ENCODE results near the gene ZSWIM6.

The ZSWIM6 gene

GRCh38 chr5:61551637-61552313 is 219.7 kb downstream of the ZSWIM6 start:
- H3K36me3 ChIP-seq: peaks cover 2 to 20% (median 10%) of the 10 kb centered on the region in 11 experiments; a peak in 16 of 22 replicates
- no peak for TF ChIP-seq Cebpa-rat (IDR thresholded peaks at IDR 0.05)
- H4K20me1 ChIP-seq: 0 out of 22 replicates have a peak, but pooled peaks cover 0 to 6% (median 0%) of the 10 kb centered on the region in 11 experiments
- H3K4me2 ChIP-seq: no peak overlapping the region
- H3K9me3 ChIP-seq (replicated peaks in 1 of 11): no peaks in the 10 kb centered on the region; a peak in 1 of 22 replicates
- no peaks in the 10 kb centered on the region for H3K27me3 ChIP-seq
- H3K4me3 ChIP-seq: no peak overlapping the region
- no peak overlapping the region for H3K9ac ChIP-seq
- H3K27ac ChIP-seq: no peak overlapping the region
- H3K4me1 ChIP-seq: peaks cover 0 to 10% (median 0%) of the 10 kb centered on the region in 10 experiments; a peak in 4 of 20 replicates

GRCh38 chr5:61559146-61559545 is 227.1 kb downstream of the ZSWIM6 start:
- H3K27me3 ChIP-seq: no peaks in the 10 kb centered on the region

GRCh38 chr5:61559722-61560121 is 227.7 kb downstream of the ZSWIM6 start:
- peaks cover 0 to 12% (median 0%) of the 10 kb centered on the region in 11 experiments; a peak in 4 of 22 replicates for H3K9me3 ChIP-seq (replicated peaks in 1 of 11)
- no peaks in the 10 kb centered on the region for H4K20me1 ChIP-seq
- no peak for TF ChIP-seq Cebpa-rat (IDR thresholded peaks at IDR 0.05)
- no peak overlapping the region for H3K9ac ChIP-seq
- no peak overlapping the region for H3K4me3 ChIP-seq
- no peaks in the 10 kb centered on the region for H3K36me3 ChIP-seq
- no peak overlapping the region for H3K27ac ChIP-seq
- no peaks in the 10 kb centered on the region for H3K27me3 ChIP-seq
- peaks cover 0 to 10% (median 0%) of the 10 kb centered on the region in 10 experiments; a peak in 4 of 20 replicates for H3K4me1 ChIP-seq
- H3K4me2 ChIP-seq: no peak overlapping the region

More at GRCh38 chr5:61559146-61559545, 227.1 kb downstream of the ZSWIM6 start:
- Histone ChIP-seq H4K20me1 (no peaks in the 10 kb centered on the region), H3K9ac (no peak overlapping the region), H3K9me3 (replicated peaks in 1 of 11) (peaks cover 0 to 8% (median 0%) of the 10 kb centered on the region in 11 experiments; a peak in 3 of 22 replicates), H3K4me2 (no peak overlapping the region), H3K4me1 (peaks cover 0 to 10% (median 0%) of the 10 kb centered on the region in 10 experiments; a peak in 4 of 20 replicates), H3K4me3 (no peak overlapping the region), H3K36me3 (no peaks in the 10 kb centered on the region), H3K27ac (no peak overlapping the region)
- no peak for TF ChIP-seq Cebpa-rat (IDR thresholded peaks at IDR 0.05)

DNA sequence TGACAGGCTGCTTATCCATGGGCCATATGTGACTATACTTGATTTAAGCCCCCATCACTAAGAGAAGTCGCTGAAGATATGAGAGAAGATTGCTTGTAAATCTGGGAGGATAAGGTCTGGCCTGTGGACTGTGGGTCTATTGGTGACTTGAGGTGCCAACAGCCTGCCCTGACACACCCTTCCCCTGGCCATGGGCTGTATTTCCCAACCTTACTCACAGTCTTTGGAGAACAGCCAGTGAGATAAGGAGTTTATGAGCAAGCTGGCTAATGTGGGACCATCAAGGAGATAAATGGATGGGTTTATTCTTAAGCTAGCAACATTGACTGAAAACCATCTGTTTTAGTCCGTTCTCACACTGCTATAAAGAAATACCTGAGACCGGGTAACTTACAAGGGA is 231.3 kb downstream of the ZSWIM6 start:
- H3K4me1 ChIP-seq: no peaks in the 10 kb centered on the region
- no peak overlapping the region for H3K4me2 ChIP-seq
- H3K4me3 ChIP-seq: no peak overlapping the region
- H3K27ac ChIP-seq: no peak overlapping the region
- H3K9ac ChIP-seq: no peak overlapping the region
- H3K9me3 ChIP-seq (replicated peaks in 1 of 11): peaks cover 0 to 15% (median 0%) of the 10 kb centered on the region in 11 experiments; a peak in 4 of 22 replicates
- TF ChIP-seq Cebpa-rat (IDR thresholded peaks at IDR 0.05): no peak
- no peaks in the 10 kb centered on the region for H3K27me3 ChIP-seq
- no peaks in the 10 kb centered on the region for H3K36me3 ChIP-seq
- no peaks in the 10 kb centered on the region for H4K20me1 ChIP-seq

DNA sequence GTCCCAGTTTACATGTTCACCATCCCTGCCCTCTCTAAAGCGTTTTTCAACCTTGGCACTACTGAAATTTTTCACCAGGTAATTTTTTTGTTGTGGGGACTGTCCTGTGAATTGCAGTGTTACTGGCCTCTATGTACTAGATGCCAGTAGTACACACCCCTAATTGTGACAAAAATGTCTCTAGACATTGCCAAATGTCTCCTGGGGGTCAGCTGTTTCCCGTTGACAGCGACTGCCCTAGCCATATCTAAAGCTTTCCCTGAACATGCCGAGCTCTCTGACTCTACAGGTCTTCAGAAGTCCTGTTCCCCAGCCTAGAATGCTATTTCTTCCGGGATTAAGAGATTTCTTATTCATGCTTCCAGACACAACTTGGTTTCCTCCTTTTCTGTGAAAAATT is 235.3 kb downstream of the ZSWIM6 start:
- H3K27ac ChIP-seq: no peak overlapping the region
- peaks cover 0 to 7% (median 2%) of the 10 kb centered on the region in 10 experiments; a peak in 7 of 20 replicates for H3K4me1 ChIP-seq
- H3K9ac ChIP-seq: no peak overlapping the region
- H3K4me3 ChIP-seq: no peak overlapping the region
- H3K36me3 ChIP-seq: no peaks in the 10 kb centered on the region
- no peaks in the 10 kb centered on the region for H3K27me3 ChIP-seq
- H4K20me1 ChIP-seq: no peaks in the 10 kb centered on the region
- TF ChIP-seq Cebpa-rat (IDR thresholded peaks at IDR 0.05): no peak
- no peak overlapping the region for H3K4me2 ChIP-seq
- peaks cover 0 to 15% (median 0%) of the 10 kb centered on the region in 11 experiments; a peak in 4 of 22 replicates for H3K9me3 ChIP-seq (replicated peaks in 1 of 11)

DNA sequence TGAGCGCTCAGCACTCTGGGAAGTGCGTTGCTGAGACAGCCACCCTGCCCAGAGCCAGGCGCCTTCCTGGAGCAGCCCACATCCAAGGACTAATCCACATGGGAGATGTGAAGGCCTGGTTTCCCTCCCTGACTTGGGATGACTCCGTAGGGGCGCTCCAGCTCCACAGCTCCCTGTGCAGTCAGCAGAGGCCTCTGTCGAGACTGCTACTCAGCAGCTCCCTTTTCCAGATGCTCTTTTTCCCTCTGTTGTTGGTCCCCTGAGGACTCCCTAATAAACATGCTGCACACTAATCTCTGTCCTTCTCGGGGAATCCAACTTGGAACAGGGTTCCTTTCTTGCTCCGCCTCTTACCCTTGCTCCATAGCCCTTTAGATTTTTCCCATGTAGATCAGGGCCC is 237.3 kb downstream of the ZSWIM6 start:
- H3K27me3 ChIP-seq: no peaks in the 10 kb centered on the region
- H3K9me3 ChIP-seq (replicated peaks in 1 of 11): peaks cover 0 to 15% (median 0%) of the 10 kb centered on the region in 11 experiments; a peak in 4 of 22 replicates
- no peak overlapping the region for H3K9ac ChIP-seq
- no peaks in the 10 kb centered on the region for H4K20me1 ChIP-seq
- peak overlapping the region in 7 of 11 experiments; percentile 0 to 54 (median 35); a peak in 11 of 22 replicates for H3K4me2 ChIP-seq
- H3K27ac ChIP-seq: no peak overlapping the region
- H3K4me3 ChIP-seq: no peak overlapping the region
- no peak for TF ChIP-seq Cebpa-rat (IDR thresholded peaks at IDR 0.05)
- H3K4me1 ChIP-seq: peaks cover 0 to 7% (median 2%) of the 10 kb centered on the region in 10 experiments; a peak in 7 of 20 replicates
- H3K36me3 ChIP-seq: no peaks in the 10 kb centered on the region

DNA sequence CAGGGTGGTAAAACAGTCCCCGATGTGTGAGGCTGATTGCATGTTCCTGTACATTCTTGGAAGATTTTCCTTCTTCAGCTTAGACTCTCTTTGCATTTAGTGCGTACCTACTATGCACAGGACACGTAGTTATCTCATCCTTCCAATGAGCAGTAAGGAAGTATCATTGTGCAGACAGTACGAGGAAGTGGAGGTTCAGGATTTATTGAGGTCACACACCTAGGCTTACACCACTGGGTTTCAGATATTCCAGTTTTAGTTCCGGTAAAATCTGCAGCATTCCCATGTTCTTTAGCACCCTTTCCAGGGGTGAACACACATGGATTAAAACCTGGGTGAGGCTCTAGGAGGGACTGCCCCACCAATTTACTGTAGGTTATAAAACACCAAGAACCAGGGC is 238.7 kb downstream of the ZSWIM6 start:
- H3K27ac ChIP-seq: no peak overlapping the region
- no peak overlapping the region for H3K4me2 ChIP-seq
- no peak for TF ChIP-seq Cebpa-rat (IDR thresholded peaks at IDR 0.05)

GRCh38 chr5:61572959-61573358 is 240.9 kb downstream of the ZSWIM6 start:
- no peak for TF ChIP-seq Cebpa-rat (IDR thresholded peaks at IDR 0.05)
- Histone ChIP-seq H3K9ac (no peak overlapping the region), H4K20me1 (no peaks in the 10 kb centered on the region), H3K4me1 (peaks cover 0 to 8% (median 7%) of the 10 kb centered on the region in 10 experiments; a peak in 13 of 20 replicates), H3K36me3 (no peaks in the 10 kb centered on the region), H3K4me2 (no peak overlapping the region), H3K9me3 (replicated peaks in 1 of 11) (no peaks in the 10 kb centered on the region; a peak in 1 of 22 replicates), H3K27me3 (no peaks in the 10 kb centered on the region), H3K4me3 (no peak overlapping the region), H3K27ac (no peak overlapping the region)

More for the DNA sequence above, 238.7 kb downstream of the ZSWIM6 start:
- Histone ChIP-seq H3K27me3 (no peaks in the 10 kb centered on the region), H4K20me1 (no peaks in the 10 kb centered on the region), H3K9ac (no peak overlapping the region), H3K4me3 (no peak overlapping the region), H3K36me3 (no peaks in the 10 kb centered on the region), H3K9me3 (replicated peaks in 1 of 11) (peaks cover 0 to 7% (median 0%) of the 10 kb centered on the region in 11 experiments; a peak in 2 of 22 replicates), H3K4me1 (peaks cover 0 to 8% (median 7%) of the 10 kb centered on the region in 10 experiments; a peak in 13 of 20 replicates)

DNA sequence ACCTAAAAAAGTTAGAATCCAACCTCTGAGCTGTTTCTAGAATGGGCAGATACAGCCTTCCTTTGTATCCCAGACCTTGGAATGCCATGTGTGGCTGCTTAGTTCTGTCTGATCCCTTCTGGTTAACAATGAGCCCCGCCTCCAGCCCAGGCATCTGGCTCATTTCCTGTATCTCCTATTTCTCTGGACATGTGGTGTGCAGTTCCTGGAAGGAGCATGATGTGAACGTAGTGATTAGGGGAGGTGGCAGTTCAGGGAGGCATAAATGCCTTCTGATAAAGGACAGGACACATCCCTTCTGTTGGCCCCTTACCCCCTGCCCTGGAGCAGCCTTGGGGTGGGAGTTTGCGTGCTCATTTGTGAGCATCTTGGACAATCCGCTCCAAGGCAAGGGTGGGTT is 243.0 kb downstream of the ZSWIM6 start:
- Histone ChIP-seq H3K4me3 (no peak overlapping the region), H4K20me1 (no peaks in the 10 kb centered on the region), H3K4me2 (peak overlapping the region in 2 of 11 experiments; percentile 40 to 49; a peak in 3 of 22 replicates), H3K27me3 (no peaks in the 10 kb centered on the region), H3K9ac (no peak overlapping the region), H3K9me3 (replicated peaks in 1 of 11) (no peaks in the 10 kb centered on the region; a peak in 1 of 22 replicates), H3K4me1 (peaks cover 0 to 8% (median 0%) of the 10 kb centered on the region in 10 experiments; a peak in 6 of 20 replicates), H3K36me3 (no peaks in the 10 kb centered on the region), H3K27ac (no peak overlapping the region)
- no peak for TF ChIP-seq Cebpa-rat (IDR thresholded peaks at IDR 0.05)
